Dendritic cell treated with granulocyte-macrophage colony-stimulating factor and Interleukin-4, amounts not matched to agents 40 ng/mL and 50 ng/mL, for 4 days (primary cell): ENCODE results near the gene ESM1.

Experiments used
- H3K27ac Mint-ChIP-seq: one replicate; pipeline ENCODE4 v1.8.0; 2022; ENCODE audit warnings: mild to moderate bottlenecking, mixed read lengths
- H3K27me3 Mint-ChIP-seq: one replicate; pipeline ENCODE4 v1.8.0; 2022; ENCODE audit warnings: mild to moderate bottlenecking, mixed read lengths
- H3K36me3 Mint-ChIP-seq: one replicate; pipeline ENCODE4 v1.8.0; 2022; ENCODE audit warnings: low read depth, mixed read lengths
- H3K4me1 Mint-ChIP-seq: one replicate; pipeline ENCODE4 v1.8.0; 2022; ENCODE audit warnings: low read depth, mixed read lengths
- H3K4me3 Mint-ChIP-seq: one replicate; pipeline ENCODE4 v1.8.0; 2022; ENCODE audit warnings: mild to moderate bottlenecking, moderate library complexity, mixed read lengths
- H3K9me3 Mint-ChIP-seq: one replicate; pipeline ENCODE4 v1.8.0; 2022; ENCODE audit warnings: mixed read lengths
- intact Hi-C: fragments of 100-400 bp; cut with micrococcal nuclease; formaldehyde crosslinking; loops from one replicate; pipeline ENCODE4 v1.15.0; 2022

The ESM1 gene

GRCh38 chr5:54959673-54960418 is 25.5 kb downstream of the ESM1 start:
- intact Hi-C loops = no loop called here
- Mint-ChIP-seq H3K36me3 (no peaks in the 10 kb centered on the region), H3K27me3 (peaks cover 5% of the 10 kb centered on the region), H3K4me3 (no peak overlapping the region), H3K9me3 (no peaks in the 10 kb centered on the region), H3K27ac (no peak overlapping the region), H3K4me1 (peaks cover 5% of the 10 kb centered on the region)

GRCh38 chr5:54956922-54957321 is 28.5 kb downstream of the ESM1 start:
- intact Hi-C loops = no loop called here
- Mint-ChIP-seq H3K9me3 (no peaks in the 10 kb centered on the region), H3K27me3 (peaks cover 5% of the 10 kb centered on the region), H3K4me3 (no peak overlapping the region), H3K4me1 (peaks cover 5% of the 10 kb centered on the region), H3K36me3 (no peaks in the 10 kb centered on the region), H3K27ac (no peak overlapping the region)

DNA sequence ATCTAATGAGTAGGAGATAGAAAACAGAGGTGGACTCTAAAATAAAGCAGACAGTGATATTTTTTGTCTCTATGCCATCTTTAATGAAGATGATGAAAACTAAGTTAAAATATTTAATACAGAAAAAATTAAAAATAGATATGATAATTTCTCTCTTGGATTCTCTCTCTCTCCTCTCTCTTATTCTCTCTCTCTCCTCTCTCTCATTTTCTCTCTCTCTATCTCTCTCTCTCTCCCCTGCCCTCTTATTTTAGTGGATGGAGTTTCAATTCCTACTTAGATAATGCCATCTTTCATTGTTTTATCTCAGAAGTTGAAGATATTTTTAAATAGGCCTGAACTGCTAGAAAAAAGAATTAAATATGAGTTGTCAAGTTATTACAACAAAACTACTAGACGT is 38.2 kb downstream of the ESM1 start:
- Mint-ChIP-seq H3K4me1 (no peaks in the 10 kb centered on the region), H3K27me3 (no peaks in the 10 kb centered on the region), H3K36me3 (no peaks in the 10 kb centered on the region), H3K4me3 (no peak overlapping the region), H3K27ac (no peak overlapping the region), H3K9me3 (no peaks in the 10 kb centered on the region)
- intact Hi-C loops = no loop called here

DNA sequence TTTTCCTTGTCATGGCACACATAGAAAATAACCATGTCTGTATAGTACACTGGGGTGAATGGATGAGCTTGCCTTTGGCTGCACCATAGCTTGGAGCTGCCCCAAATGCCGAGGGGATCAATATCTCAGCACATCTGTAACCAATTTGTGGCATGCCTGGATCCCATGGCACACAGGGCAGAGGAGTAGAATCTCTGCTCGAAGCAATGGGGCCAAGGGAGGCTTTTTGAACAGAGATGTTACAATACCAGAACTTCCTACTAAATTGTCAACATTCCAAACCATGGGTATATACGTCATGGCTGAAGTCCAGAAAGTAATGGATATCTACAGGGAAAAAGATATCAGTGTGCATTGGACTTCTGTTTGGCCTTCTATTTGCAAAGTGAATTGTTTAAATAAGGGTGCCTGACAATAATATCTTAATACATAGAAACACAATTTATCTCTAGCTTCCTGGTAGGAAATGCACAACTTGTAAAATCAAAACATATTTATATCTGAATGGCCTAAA is 39.0 kb downstream of the ESM1 start:
- no peaks in the 10 kb centered on the region for H3K9me3 Mint-ChIP-seq
- H3K27me3 Mint-ChIP-seq = no peaks in the 10 kb centered on the region
- intact Hi-C loops = no loop called here
- no peak overlapping the region for H3K27ac Mint-ChIP-seq
- no peaks in the 10 kb centered on the region for H3K36me3 Mint-ChIP-seq
- no peaks in the 10 kb centered on the region for H3K4me1 Mint-ChIP-seq
- no peak overlapping the region for H3K4me3 Mint-ChIP-seq

DNA sequence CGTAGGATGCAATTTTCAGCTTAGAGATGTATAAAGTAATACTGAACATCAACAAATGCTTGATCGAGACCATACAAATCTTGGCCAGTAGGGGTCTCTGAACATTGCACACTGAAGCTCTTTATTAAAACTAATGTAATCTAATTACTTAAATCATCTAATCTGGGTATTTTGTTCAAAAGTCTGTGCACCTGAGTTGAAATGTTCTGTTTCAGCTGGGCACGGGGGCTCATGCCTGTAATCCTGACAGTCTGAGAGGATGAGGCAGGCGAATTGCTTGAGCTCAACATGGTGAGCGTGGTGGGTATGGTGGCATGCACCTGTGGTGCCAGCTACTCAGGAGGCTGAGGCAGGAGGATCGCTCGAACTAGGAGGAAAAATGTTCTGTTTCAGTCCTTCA is 41.0 kb downstream of the ESM1 start:
- Mint-ChIP-seq H3K4me1 (no peaks in the 10 kb centered on the region), H3K36me3 (no peaks in the 10 kb centered on the region), H3K9me3 (no peaks in the 10 kb centered on the region), H3K27me3 (no peaks in the 10 kb centered on the region), H3K27ac (no peak overlapping the region), H3K4me3 (no peak overlapping the region)
- intact Hi-C loops = no loop called here

DNA sequence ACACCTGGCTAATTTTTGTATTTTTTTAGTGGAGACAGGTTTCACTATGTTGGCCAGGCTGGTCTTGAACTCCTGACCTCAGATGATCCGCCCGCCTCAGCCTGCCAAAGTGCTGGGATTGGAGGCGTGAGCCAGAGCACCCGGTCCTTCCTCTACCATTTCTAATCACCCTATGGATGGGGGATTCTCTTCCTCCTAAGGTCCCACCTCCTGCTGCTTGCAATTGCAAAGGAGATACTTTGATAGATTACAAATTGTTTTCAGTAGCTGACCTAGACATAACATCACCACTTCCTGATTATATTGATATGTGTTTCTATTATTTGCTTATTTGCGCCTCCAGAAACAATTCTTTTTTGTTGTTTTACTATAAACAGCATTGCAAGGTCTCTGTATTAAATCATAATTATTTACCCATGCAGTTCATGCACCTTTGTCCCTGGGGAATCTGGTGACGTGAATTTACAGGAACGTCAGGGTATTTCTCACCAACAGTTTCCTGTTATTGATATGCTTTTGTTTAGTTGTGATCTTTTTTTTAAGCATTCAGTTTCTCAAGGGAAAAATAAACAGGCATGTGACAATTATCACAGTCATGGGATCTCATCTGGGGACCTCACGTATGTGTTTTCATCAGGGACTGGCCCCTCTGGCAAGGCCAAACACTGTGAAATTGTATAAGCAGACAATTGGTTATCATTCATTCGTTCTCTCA is 43.2 kb downstream of the ESM1 start:
- Mint-ChIP-seq H3K4me1 (no peaks in the 10 kb centered on the region), H3K4me3 (no peak overlapping the region), H3K27ac (no peak overlapping the region), H3K27me3 (no peaks in the 10 kb centered on the region), H3K9me3 (no peaks in the 10 kb centered on the region), H3K36me3 (no peaks in the 10 kb centered on the region)
- intact Hi-C loops = no loop called here

DNA sequence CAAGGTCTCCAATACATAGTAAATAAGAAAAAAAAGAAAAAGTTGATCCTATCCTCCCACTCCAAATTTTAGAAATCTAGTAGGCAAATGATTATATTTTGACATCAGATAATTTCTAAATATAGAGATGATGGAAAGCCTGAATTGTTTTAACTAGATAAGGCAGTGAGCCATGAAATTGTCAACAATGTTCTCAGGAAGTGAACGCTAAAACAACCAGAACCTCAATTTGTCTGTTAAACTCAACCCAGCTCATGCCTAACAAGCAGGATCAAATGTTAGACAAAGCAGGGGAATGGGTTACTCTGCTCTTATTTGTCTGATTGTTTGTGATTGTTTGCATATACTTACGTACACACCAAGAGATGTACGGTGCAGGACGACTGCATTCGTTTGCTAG is 49.2 kb downstream of the ESM1 start:
- Mint-ChIP-seq H3K27ac (no peak overlapping the region), H3K9me3 (no peaks in the 10 kb centered on the region), H3K4me1 (no peaks in the 10 kb centered on the region), H3K4me3 (no peak overlapping the region), H3K27me3 (peaks cover 2% of the 10 kb centered on the region), H3K36me3 (no peaks in the 10 kb centered on the region)
- intact Hi-C loops = no loop called here

DNA sequence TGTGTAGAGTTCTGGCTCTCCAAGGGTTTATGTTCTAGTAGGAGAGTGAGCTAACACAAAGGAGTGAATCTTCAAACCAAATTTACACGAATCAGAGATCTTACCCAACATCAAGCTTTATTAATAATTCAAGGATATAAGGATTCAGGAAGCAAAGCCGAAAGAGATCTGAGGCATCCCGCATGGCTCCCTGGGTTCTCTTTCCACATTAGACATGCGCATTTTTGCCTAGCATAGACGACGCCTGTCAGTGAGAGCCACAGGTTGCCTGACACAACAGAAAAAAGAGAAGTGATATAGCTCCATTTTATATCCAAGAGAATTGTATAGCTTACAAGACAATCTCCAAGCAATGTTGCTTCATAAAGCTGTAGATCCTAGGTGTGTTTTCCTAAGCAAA is 52.6 kb downstream of the ESM1 start:
- Mint-ChIP-seq H3K4me1 (no peaks in the 10 kb centered on the region), H3K9me3 (no peaks in the 10 kb centered on the region), H3K4me3 (no peak overlapping the region), H3K27me3 (peaks cover 2% of the 10 kb centered on the region), H3K27ac (no peak overlapping the region), H3K36me3 (no peaks in the 10 kb centered on the region)
- intact Hi-C loops = no loop called here

DNA sequence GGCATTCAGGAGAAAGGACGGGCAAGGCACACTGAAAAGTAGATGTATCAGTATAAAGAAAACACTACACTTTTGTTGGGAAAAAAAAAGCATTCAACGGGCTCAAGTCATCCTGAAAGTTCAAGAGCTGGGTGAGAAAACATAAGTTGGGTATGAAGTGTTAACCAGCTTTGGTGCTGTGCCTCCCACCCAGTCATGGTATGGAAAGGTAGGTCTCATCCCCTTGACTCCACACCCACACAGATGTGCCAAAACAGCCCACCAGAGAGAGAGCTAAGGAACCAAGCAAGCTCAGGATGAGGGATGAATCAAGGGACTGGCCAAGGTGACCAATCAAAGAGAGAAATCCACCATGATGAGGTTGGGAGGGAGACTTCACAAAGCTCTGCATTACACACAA is 54.7 kb downstream of the ESM1 start:
- intact Hi-C loops = no loop called here
- no peaks in the 10 kb centered on the region for H3K36me3 Mint-ChIP-seq

More for the DNA sequence above, 54.7 kb downstream of the ESM1 start:
- Mint-ChIP-seq H3K27me3 (peaks cover 2% of the 10 kb centered on the region), H3K27ac (no peak overlapping the region), H3K4me1 (no peaks in the 10 kb centered on the region), H3K9me3 (peaks cover 5% of the 10 kb centered on the region), H3K4me3 (no peak overlapping the region)
